Neuronal stem cell (in vitro differentiated cells): Measurements from ENCODE around the gene SLC6A19.

Experiments used
- DNase-seq: peaks from one replicate; pipeline ENCODE4 v3.0.0-alpha.2; 2013; ENCODE audit warnings: low spot score
- H2AFZ ChIP-seq: one replicate; pipeline ENCODE4 v1.6.1; 2013; ENCODE audit warnings: mild to moderate bottlenecking, low read length, inconsistent platforms
- H2AK5ac ChIP-seq: 2 replicates; pipeline ENCODE4 v1.6.1; 2013; ENCODE audit warnings: low read depth, mild to moderate bottlenecking, inconsistent platforms, low read length, moderate library complexity, mixed read lengths
- H2BK120ac ChIP-seq: 2 replicates; pipeline ENCODE4 v1.6.1; 2013; ENCODE audit warnings: low read depth, mild to moderate bottlenecking, inconsistent platforms, low read length, moderate library complexity, mixed read lengths
- H2BK12ac ChIP-seq: one replicate; pipeline ENCODE4 v1.6.1; 2013; ENCODE audit warnings: low read length, inconsistent platforms
- H2BK15ac ChIP-seq: 2 replicates; pipeline ENCODE4 v1.6.1; 2013; ENCODE audit warnings: mild to moderate bottlenecking, low read length, inconsistent platforms, mixed read lengths
- H2BK5ac ChIP-seq: one replicate; pipeline ENCODE4 v1.6.1; 2013; ENCODE audit warnings: inconsistent platforms, mild to moderate bottlenecking, low read length, moderate library complexity
- H3K14ac ChIP-seq: one replicate; pipeline ENCODE4 v1.6.1; 2013; ENCODE audit warnings: low read length, inconsistent platforms
- H3K18ac ChIP-seq: 2 replicates; pipeline ENCODE4 v1.6.1; 2013; ENCODE audit warnings: low read length, inconsistent platforms
- H3K23ac ChIP-seq: 2 replicates; pipeline ENCODE4 v1.6.1; 2013; ENCODE audit warnings: low read depth, mild to moderate bottlenecking, mixed read lengths, low read length, inconsistent platforms; ENCODE audit not compliant: poor library complexity
- H3K27ac ChIP-seq: replicated peaks from 3 replicates; pipeline ENCODE4 v1.5.1; 2013; ENCODE audit warnings: low read length, inconsistent platforms
- H3K27me3 ChIP-seq, 3 experiments: 2 replicates each; pipeline ENCODE4 v1.6.1; 2013; ENCODE audit warnings: low read length in 3 of 3, mild to moderate bottlenecking in 2 of 3, inconsistent platforms in 1 of 3, low read depth in 1 of 3, mixed read lengths in 1 of 3, moderate library complexity in 1 of 3; ENCODE audit not compliant: control insufficient read depth in 3 of 3, insufficient read depth in 3 of 3
- H3K36me3 ChIP-seq, 2 donors: replicated peaks in 1 of 2; 2 replicates each; pipeline ENCODE4 v1.6.1; 2013; ENCODE audit warnings: low read length in 2 of 2; ENCODE audit not compliant: control insufficient read depth in 2 of 2, insufficient read depth in 2 of 2
- H3K4ac ChIP-seq: 2 replicates; pipeline ENCODE4 v1.6.1; 2013; ENCODE audit warnings: inconsistent platforms, mild to moderate bottlenecking, low read length, moderate library complexity
- H3K4me1 ChIP-seq, 2 donors: 1 replicate in 1 of 2; 2 replicates in 1 of 2; pipeline ENCODE4 v1.6.1; 2013; ENCODE audit warnings: low read length in 2 of 2, low read depth in 1 of 2; ENCODE audit not compliant: control insufficient read depth in 2 of 2, insufficient read depth in 1 of 2
- H3K4me2 ChIP-seq: one replicate; pipeline ENCODE4 v1.6.1; 2013; ENCODE audit warnings: mild to moderate bottlenecking, low read length, inconsistent platforms; ENCODE audit not compliant: insufficient read depth, poor library complexity, severe bottlenecking
- H3K4me3 ChIP-seq, 2 donors: 2 replicates each; pipeline ENCODE4 v1.5.1; 2013; ENCODE audit warnings: low read length in 2 of 2, mild to moderate bottlenecking in 2 of 2, inconsistent platforms in 1 of 2, moderate library complexity in 1 of 2
- H3K79me1 ChIP-seq: one replicate; pipeline ENCODE4 v1.6.1; 2013; ENCODE audit warnings: low read depth, mild to moderate bottlenecking, inconsistent platforms, low read length, moderate library complexity
- H3K9ac ChIP-seq: one replicate; pipeline ENCODE4 v1.6.1; 2013; ENCODE audit warnings: mild to moderate bottlenecking, low read depth, low read length, inconsistent platforms; ENCODE audit not compliant: poor library complexity
- H3K9me3 ChIP-seq, 2 donors: replicated peaks in 1 of 2; 2 replicates each; pipeline versions ENCODE3 to v1.6.1; 2013; ENCODE audit warnings: low read length in 2 of 2, mild to moderate bottlenecking in 2 of 2, inconsistent platforms in 1 of 2, low read depth in 1 of 2, mixed read lengths in 1 of 2, moderate library complexity in 1 of 2; ENCODE audit not compliant: control insufficient read depth in 2 of 2, insufficient read depth in 1 of 2
- H4K8ac ChIP-seq: one replicate; pipeline ENCODE4 v1.6.1; 2013; ENCODE audit warnings: low read depth, mild to moderate bottlenecking, inconsistent platforms, low read length, moderate library complexity
- H4K91ac ChIP-seq: one replicate; pipeline ENCODE4 v1.6.1; 2013; ENCODE audit warnings: low read length, low read depth, mild to moderate bottlenecking, inconsistent platforms; ENCODE audit not compliant: poor library complexity
- WGBS, 2 donors: extraction: QIAGEN DNeasy Blood & Tissue Kit; methylation state at CpG; one replicate each; pipeline ENCODE4 v1.1.7; 2013; ENCODE audit warnings: missing lambda C conversion rate in 2 of 2, mixed read lengths in 1 of 2; ENCODE audit not compliant: insufficient read length in 2 of 2, insufficient replicate concordance in 1 of 2; ENCODE audit errors: extremely low coverage in 2 of 2; 5-methylcytosine and 5-hydroxymethylcytosine counted together

Gene SLC6A19

GRCh38 chr5:1187950-1188334, 13.5 kb upstream of the SLC6A19 start:
- Histone ChIP-seq H3K9me3 (peaks cover 0 to 2% of the 10 kb centered on the region in 2 donors), H2AK5ac (no peak overlapping the region), H4K8ac (no peak overlapping the region), H2BK5ac (no peak overlapping the region), H3K36me3 (no peaks in the 10 kb centered on the region), H3K4me2 (no peak overlapping the region), H3K18ac (no peak overlapping the region), H3K4me1 (peaks cover 10 to 13% of the 10 kb centered on the region in 2 donors), H2AFZ (no peak overlapping the region), H4K91ac (no peak overlapping the region), H3K23ac (peak overlapping the region; percentile 43), H2BK120ac (peak overlapping the region; percentile 47), H3K27ac (no peak overlapping the region), H3K9ac (no peak overlapping the region), H2BK12ac (no peak overlapping the region), H3K14ac (peak overlapping the region; percentile 38), H3K4ac (no peak overlapping the region), H3K27me3 (peaks cover 0 to 9% (median under 1%) of the 10 kb centered on the region in 3 experiments), H3K4me3 (no peak overlapping the region), H3K79me1 (no peaks in the 10 kb centered on the region), H2BK15ac (peak overlapping the region; percentile 93)
- no peak for DNase-seq
- no CpG with 5 or more reads among the region's 8 CpGs for WGBS, 2 donors

- H3K4me3 ChIP-seq: no peak overlapping the region
- no peaks in the 10 kb centered on the region for H3K36me3 ChIP-seq
- H3K4me1 ChIP-seq: peaks cover 6 to 13% of the 10 kb centered on the region in 2 donors
- H4K91ac ChIP-seq: no peak overlapping the region
- no peak overlapping the region for H3K18ac ChIP-seq
- peaks cover 0 to 14% (median 2%) of the 10 kb centered on the region in 3 experiments for H3K27me3 ChIP-seq
- no peak for DNase-seq
- H2BK12ac ChIP-seq: no peak overlapping the region
- H3K4ac ChIP-seq: no peak overlapping the region
- H3K9me3 ChIP-seq: peaks cover 0 to 2% of the 10 kb centered on the region in 2 donors
- H3K14ac ChIP-seq: no peak overlapping the region
- no peak overlapping the region for H2BK5ac ChIP-seq
- H3K4me2 ChIP-seq: no peak overlapping the region
- no peak overlapping the region for H2BK15ac ChIP-seq
- no peak overlapping the region for H3K9ac ChIP-seq
- H3K27ac ChIP-seq: no peak overlapping the region
- H2AK5ac ChIP-seq: no peak overlapping the region
- H2AFZ ChIP-seq: no peak overlapping the region
- H3K23ac ChIP-seq: no peak overlapping the region
- WGBS, 2 donors: no CpG with 5 or more reads among the region's 6 CpGs
- no peaks in the 10 kb centered on the region for H3K79me1 ChIP-seq
- no peak overlapping the region for H2BK120ac ChIP-seq
- H4K8ac ChIP-seq: no peak overlapping the region
Measured at GRCh38 chr5:1188464-1188863, 12.9 kb upstream of the SLC6A19 start.

- Histone ChIP-seq H2AK5ac (no peak overlapping the region), H3K36me3 (no peaks in the 10 kb centered on the region), H2BK5ac (no peak overlapping the region), H3K79me1 (no peaks in the 10 kb centered on the region), H4K91ac (no peak overlapping the region), H3K4ac (no peak overlapping the region), H3K9me3 (peaks cover 0 to 2% of the 10 kb centered on the region in 2 donors), H3K9ac (no peak overlapping the region), H3K4me1 (peaks cover 4 to 13% of the 10 kb centered on the region in 2 donors), H3K27me3 (peaks cover 0 to 14% (median 5%) of the 10 kb centered on the region in 3 experiments), H3K27ac (no peak overlapping the region), H3K4me3 (no peak overlapping the region), H2BK12ac (no peak overlapping the region), H3K23ac (no peak overlapping the region), H4K8ac (no peak overlapping the region), H2BK15ac (no peak overlapping the region), H3K18ac (no peak overlapping the region), H2BK120ac (no peak overlapping the region), H2AFZ (no peak overlapping the region), H3K4me2 (no peak overlapping the region), H3K14ac (no peak overlapping the region)
- no peak for DNase-seq
- WGBS, 2 donors: no CpG with 5 or more reads among the region's 10 CpGs
Measured at GRCh38 chr5:1189269-1189668, 12.1 kb upstream of the SLC6A19 start.

GRCh38 chr5:1190278-1190677, 11.1 kb upstream of the SLC6A19 start:
- Histone ChIP-seq H2BK15ac (no peak overlapping the region), H2AK5ac (no peak overlapping the region), H3K18ac (no peak overlapping the region), H3K79me1 (no peaks in the 10 kb centered on the region), H3K9me3 (peaks cover 0 to under 1% of the 10 kb centered on the region in 2 donors), H4K91ac (no peak overlapping the region), H3K4me3 (no peak overlapping the region), H2BK12ac (no peak overlapping the region), H2BK5ac (no peak overlapping the region), H4K8ac (no peak overlapping the region), H2AFZ (no peak overlapping the region), H3K4ac (no peak overlapping the region), H3K9ac (no peak overlapping the region), H3K4me1 (peaks cover 4 to 11% of the 10 kb centered on the region in 2 donors), H3K4me2 (no peak overlapping the region), H2BK120ac (no peak overlapping the region), H3K27me3 (peaks cover 0 to 14% (median 5%) of the 10 kb centered on the region in 3 experiments), H3K14ac (no peak overlapping the region), H3K23ac (no peak overlapping the region), H3K27ac (no peak overlapping the region), H3K36me3 (no peaks in the 10 kb centered on the region)
- DNase-seq: no peak
- no CpG with 5 or more reads among the region's 12 CpGs for WGBS, 2 donors
